Mesodermal cell (in vitro differentiated cells): Measurements from ENCODE around the gene GRK2.

Experiments
- H3K27ac ChIP-seq: 2 replicates; pipeline ENCODE4 v1.7.0; 2013; ENCODE audit warnings: mild to moderate bottlenecking, low read depth, low read length, moderate library complexity; ENCODE audit not compliant: severe bottlenecking
- H3K36me3 ChIP-seq: 2 replicates; pipeline ENCODE4 v1.7.1; 2013; ENCODE audit warnings: mild to moderate bottlenecking, low read length, moderate library complexity; ENCODE audit not compliant: control insufficient read depth, insufficient read depth
- H3K4me1 ChIP-seq: one replicate; pipeline ENCODE4 v1.7.1; 2013; ENCODE audit warnings: mild to moderate bottlenecking, low read length; ENCODE audit not compliant: insufficient read depth, control insufficient read depth, poor library complexity, severe bottlenecking
- H3K4me3 ChIP-seq: 2 replicates; pipeline ENCODE4 v1.7.0; 2013; ENCODE audit warnings: low read length, control low read depth, mild to moderate bottlenecking; ENCODE audit not compliant: insufficient read depth, poor library complexity, severe bottlenecking; ENCODE audit errors: extremely low read depth
- H3K9me3 ChIP-seq: 2 replicates; pipeline ENCODE4 v1.7.1; 2013; ENCODE audit warnings: mild to moderate bottlenecking, low read length, moderate library complexity; ENCODE audit not compliant: control insufficient read depth
- WGBS, 2 experiments: methylation state at CpG; one replicate each; pipeline ENCODE4 v1.1.5; 2013; ENCODE audit warnings: missing lambda C conversion rate in 2 of 2; ENCODE audit not compliant: insufficient coverage in 2 of 2; 5-methylcytosine and 5-hydroxymethylcytosine counted together

Gene GRK2

GRCh38 chr11:67240576-67241389 lies 25.5 kb upstream of the GRK2 start:
- peaks cover 41% of the 10 kb centered on the region for H3K36me3 ChIP-seq
- no peaks in the 10 kb centered on the region for H3K9me3 ChIP-seq
- H3K27ac ChIP-seq = peak overlapping the region; percentile 99
- H3K4me3 ChIP-seq = peak overlapping the region; percentile 83
- H3K4me1 ChIP-seq = peaks cover 18% of the 10 kb centered on the region
- WGBS, 2 experiments = 0% methylated on average over 2 to 5 of the region's 16 CpGs

- Histone ChIP-seq H3K4me1 (peaks cover 18% of the 10 kb centered on the region), H3K36me3 (peaks cover 55% of the 10 kb centered on the region), H3K4me3 (peak overlapping the region; percentile 83), H3K27ac (no peak overlapping the region), H3K9me3 (no peaks in the 10 kb centered on the region)
- WGBS, 2 experiments = 86 to 100% methylated on average over 1 of the region's 1 CpG
Measured at GRCh38 chr11:67242548-67242947, 23.7 kb upstream of the GRK2 start.

GRCh38 chr11:67243051-67243450 lies 23.2 kb upstream of the GRK2 start:
- Histone ChIP-seq H3K9me3 (no peaks in the 10 kb centered on the region), H3K4me3 (no peak overlapping the region), H3K27ac (no peak overlapping the region), H3K4me1 (peaks cover 16% of the 10 kb centered on the region), H3K36me3 (peaks cover 60% of the 10 kb centered on the region)
- WGBS, 2 experiments = 100% methylated on average over 1 of the region's 2 CpGs

DNA sequence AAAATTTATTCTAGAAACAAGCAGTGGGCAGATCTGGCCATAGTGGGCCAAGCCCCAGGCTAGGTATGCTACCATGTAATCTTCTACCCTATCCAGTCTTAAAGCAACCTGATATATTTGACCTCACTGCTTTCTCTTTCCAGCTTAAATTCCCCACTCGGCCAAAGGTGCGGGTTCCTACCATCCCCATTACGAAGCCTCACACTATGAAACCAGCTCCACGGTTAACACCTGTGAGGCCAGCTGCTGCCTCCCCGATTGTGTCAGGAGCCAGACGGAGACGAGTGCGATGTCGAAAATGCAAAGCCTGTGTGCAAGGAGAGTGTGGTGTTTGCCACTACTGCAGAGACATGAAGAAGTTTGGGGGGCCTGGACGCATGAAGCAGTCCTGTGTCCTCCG lies 21.2 kb upstream of the GRK2 start:
- Histone ChIP-seq H3K4me1 (no peaks in the 10 kb centered on the region), H3K36me3 (peaks cover 79% of the 10 kb centered on the region), H3K27ac (no peak overlapping the region), H3K9me3 (no peaks in the 10 kb centered on the region), H3K4me3 (no peak overlapping the region)
- 97 to 100% methylated on average over 4 to 11 of the region's 11 CpGs for WGBS, 2 experiments

GRCh38 chr11:67247946-67248550 lies 18.2 kb upstream of the GRK2 start:
- Histone ChIP-seq H3K9me3 (no peaks in the 10 kb centered on the region), H3K36me3 (peaks cover 99% of the 10 kb centered on the region), H3K4me3 (no peak overlapping the region), H3K4me1 (no peaks in the 10 kb centered on the region), H3K27ac (no peak overlapping the region)
- WGBS, 2 experiments = 92 to 100% methylated on average over 4 to 5 of the region's 5 CpGs

GRCh38 chr11:67248653-67249052 lies 17.6 kb upstream of the GRK2 start:
- no peaks in the 10 kb centered on the region for H3K9me3 ChIP-seq
- H3K27ac ChIP-seq = no peak overlapping the region
- H3K4me3 ChIP-seq = no peak overlapping the region
- H3K36me3 ChIP-seq = peaks cover 99% of the 10 kb centered on the region
- no peaks in the 10 kb centered on the region for H3K4me1 ChIP-seq

GRCh38 chr11:67250059-67251043 lies 15.9 kb upstream of the GRK2 start:
- no peaks in the 10 kb centered on the region for H3K4me1 ChIP-seq
- H3K27ac ChIP-seq = no peak overlapping the region
- H3K9me3 ChIP-seq = no peaks in the 10 kb centered on the region
- peaks cover 99% of the 10 kb centered on the region for H3K36me3 ChIP-seq
- no peak overlapping the region for H3K4me3 ChIP-seq
- WGBS, 2 experiments = 95 to 97% methylated on average over 29 to 35 of the region's 37 CpGs

- H3K4me3 ChIP-seq = no peak overlapping the region
- peaks cover 4% of the 10 kb centered on the region for H3K4me1 ChIP-seq
- H3K9me3 ChIP-seq = no peaks in the 10 kb centered on the region
- H3K27ac ChIP-seq = no peak overlapping the region
- WGBS, 2 experiments = no CpG with 5 or more reads among the region's 1 CpG
- peaks cover 97% of the 10 kb centered on the region for H3K36me3 ChIP-seq
Measured at GRCh38 chr11:67251841-67252240, 14.4 kb upstream of the GRK2 start.

DNA sequence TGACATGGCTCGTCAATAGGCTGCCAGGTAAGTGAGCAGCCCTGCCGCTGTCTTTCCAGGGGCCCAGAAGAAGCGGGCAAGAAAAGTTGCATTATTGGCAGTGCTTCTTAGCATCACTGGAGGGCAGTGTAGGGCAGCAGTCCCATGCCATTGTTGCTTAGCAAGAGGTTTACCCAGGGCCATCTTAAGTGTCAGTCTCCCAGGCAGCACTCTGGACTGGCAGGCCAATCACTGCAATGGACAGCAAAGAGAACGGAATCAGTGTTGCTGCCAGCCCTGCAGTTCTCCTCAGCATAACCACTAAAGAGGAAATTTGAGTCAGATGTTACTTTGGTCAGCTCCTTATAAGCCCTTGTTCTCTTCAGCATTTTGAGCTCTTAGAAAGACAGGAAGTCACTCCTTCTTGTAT lies 13.4 kb upstream of the GRK2 start:
- H3K36me3 ChIP-seq = peaks cover 93% of the 10 kb centered on the region
- H3K4me1 ChIP-seq = peaks cover 4% of the 10 kb centered on the region
- H3K9me3 ChIP-seq = no peaks in the 10 kb centered on the region
- H3K4me3 ChIP-seq = no peak overlapping the region
- no peak overlapping the region for H3K27ac ChIP-seq
- WGBS, 2 experiments = 92 to 100% methylated on average over 4 of the region's 4 CpGs

- Histone ChIP-seq H3K4me1 (peaks cover 4% of the 10 kb centered on the region), H3K36me3 (peaks cover 81% of the 10 kb centered on the region), H3K9me3 (no peaks in the 10 kb centered on the region), H3K27ac (no peak overlapping the region), H3K4me3 (no peak overlapping the region)
- WGBS, 2 experiments = 94 to 95% methylated on average over 14 of the region's 14 CpGs
Measured at GRCh38 chr11:67253872-67254624, 12.2 kb upstream of the GRK2 start.
